TTC549 (cell line): ENCODE data around the gene STEAP2.
"Not testable (repeated sequence)": the region's sequence is repeated elsewhere in the genome, so short reads cannot be mapped to it uniquely, and the experiment has no call there.

Experiments used
- FAIRE-seq: peaks from 2 replicates; lab custom pipeline; 2012; peaks lifted over from hg19 to GRCh38; lab: Jason Lieb, UNC

The STEAP2 gene

DNA sequence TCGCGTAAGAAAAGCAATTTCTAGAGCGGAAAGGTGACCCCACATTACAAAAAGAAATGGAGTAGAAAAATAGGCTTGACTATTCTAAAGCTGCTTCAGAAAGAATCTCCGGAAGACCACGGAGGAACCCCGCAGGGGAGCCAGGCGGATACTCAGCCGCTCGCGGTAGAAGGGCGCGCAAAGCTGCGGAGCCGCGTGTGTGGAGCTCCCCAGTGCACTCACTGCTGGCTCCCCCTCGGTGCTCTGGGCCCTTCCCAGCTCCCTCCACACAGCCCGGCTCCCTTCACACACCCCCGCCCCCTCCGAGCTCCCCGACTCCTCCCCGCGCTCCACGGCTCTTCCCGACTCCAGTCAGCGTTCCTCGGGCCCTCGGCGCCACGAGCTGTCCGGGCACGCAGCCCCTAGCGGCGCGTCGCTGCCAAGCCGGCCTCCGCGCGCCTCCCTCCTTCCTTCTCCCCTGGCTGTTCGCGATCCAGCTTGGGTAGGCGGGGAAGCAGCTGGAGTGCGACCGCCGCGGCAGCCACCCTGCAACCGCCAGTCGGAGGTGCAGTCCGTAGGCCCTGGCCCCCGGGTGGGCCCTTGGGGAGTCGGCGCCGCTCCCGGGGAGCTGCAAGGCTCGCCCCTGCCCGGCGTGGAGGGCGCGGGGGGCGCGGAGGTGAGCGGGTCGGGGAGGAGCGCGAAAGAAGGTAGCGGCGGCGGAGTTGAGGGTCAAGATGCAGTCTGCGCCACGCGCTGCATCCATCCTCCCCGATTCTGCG lies at the start of gene STEAP2:
Gene STEAP2 (plus strand): TSS at position 350 of the 758 bp plus-strand sequence. CDS start 13,343 bp downstream, outside the sequence.
- no peak for FAIRE-seq

DNA sequence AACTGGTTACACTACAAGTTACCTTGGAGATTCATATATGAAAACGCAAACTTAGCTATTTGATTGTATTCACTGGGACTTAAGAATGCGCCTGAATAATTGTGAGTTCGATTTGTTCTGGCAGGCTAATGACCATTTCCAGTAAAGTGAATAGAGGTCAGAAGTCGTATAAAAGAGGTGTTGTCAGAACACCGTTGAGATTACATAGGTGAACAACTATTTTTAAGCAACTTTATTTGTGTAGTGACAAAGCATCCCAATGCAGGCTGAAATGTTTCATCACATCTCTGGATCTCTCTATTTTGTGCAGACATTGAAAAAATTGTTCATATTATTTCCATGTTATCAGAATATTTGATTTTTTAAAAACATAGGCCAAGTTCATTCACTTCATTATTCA lies 48.0 kb upstream of the STEAP2 start:
- no peak for FAIRE-seq

DNA sequence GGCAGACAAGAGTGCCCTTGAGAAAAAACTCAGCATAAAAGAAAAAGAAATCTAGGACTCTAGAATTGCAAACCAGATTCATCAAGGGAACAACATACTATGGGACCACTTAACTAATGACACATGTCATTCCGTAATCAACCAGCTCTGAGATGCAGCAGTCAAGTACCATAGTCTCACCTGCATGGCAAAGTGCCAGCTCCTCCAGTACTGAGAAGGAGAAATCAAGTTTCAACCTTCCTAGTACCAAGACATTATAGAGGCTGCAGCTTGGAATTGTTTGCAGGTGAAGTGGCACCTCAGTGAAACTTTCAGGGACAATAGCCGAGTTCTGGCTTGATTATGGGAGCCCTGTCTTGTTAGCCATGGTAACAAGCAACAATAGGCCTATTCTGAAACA lies 45.8 kb upstream of the STEAP2 start:
- FAIRE-seq: no peak

DNA sequence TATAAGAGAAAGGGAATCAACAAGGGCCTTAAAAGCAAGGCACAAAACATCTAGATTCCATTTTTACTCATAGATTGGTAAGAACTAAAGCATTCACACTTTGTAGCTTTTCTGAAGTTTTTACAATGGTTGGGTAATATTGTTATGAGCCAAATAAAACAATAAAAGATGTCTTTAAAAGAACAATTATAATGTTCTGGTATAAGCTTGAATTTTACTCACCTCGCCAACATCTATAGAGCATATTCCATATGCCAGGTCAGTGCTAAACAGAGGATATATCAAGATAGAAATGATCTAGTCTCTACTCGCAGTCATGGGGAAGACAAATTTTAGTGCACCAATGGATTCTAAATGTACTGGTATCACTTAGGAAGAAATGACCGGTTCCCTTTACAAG lies 45.4 kb upstream of the STEAP2 start:
- FAIRE-seq: no peak

DNA sequence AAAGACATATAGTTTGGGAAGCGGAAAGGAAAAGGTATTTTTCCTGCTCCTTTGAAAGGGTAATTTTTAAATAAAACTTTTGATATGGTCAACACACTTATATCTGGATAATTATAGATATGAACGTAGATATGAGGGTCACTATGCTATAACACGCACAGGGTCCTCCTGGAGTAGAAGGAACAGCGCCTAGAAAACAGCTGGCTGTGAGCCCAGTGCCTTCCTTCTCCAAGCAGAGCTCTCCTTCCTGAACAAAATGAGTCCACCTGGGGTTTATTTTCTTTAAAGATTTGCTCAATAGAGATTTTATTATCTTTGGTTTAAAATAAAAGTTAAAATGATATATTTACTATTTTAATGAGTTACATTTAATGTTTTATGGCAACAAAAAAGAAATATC lies 44.2 kb upstream of the STEAP2 start:
- no peak for FAIRE-seq

DNA sequence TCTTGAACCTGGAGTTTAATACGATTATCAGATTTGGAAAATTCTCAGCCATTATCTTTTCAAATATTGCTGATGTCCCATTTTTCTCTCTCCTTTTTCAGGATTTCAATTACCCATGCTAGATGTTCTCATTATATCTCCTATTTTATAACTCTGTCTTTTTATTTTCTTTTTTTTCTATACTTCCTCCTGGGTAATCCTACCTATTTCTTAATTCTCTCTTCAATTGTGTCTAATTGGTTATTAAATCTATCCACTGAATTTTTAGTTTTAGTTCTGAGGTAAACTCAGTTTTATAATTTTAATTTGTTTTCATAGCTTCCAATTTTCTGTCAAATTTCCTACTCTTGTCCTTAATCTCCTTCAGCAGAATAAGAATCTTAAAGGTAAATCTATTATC lies 41.6 kb upstream of the STEAP2 start:
- FAIRE-seq: no peak

DNA sequence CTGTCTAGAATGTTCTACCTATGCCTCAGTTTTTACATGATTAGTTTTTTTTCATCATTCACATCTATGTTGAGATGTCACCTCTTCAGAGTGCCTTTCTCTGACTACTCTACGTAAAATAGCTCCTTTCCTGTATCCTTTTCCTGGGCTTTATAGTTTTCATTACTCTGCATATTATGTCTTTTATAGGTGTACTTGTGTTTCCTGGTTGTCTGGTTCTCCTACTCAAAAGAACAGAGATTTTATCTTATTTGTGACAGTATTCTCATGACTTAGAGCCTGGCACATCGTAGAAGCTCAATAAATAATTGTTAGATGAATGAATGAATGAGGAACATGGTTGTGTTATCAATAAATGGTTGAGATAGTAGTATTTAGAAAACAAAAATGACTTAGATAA lies 39.4 kb upstream of the STEAP2 start:
- FAIRE-seq: no peak

DNA sequence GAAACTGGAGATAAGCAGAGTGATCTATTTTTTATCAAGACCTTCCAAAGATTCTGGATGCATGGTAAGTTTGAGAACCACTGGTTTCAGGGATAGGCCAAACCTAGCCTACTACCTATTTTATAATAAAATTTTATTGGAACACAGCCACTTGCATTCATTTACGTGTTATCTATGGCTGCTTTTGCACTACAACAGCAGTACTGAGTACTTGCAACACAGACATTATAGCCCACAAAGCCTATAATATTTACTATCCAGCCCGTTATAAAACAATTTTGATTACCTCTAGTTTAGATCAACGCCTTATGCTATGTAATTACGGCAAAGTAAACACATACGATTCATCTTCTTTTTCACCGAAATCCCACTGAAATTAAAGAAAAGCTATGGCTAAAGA lies 38.9 kb upstream of the STEAP2 start:
- no peak for FAIRE-seq

DNA sequence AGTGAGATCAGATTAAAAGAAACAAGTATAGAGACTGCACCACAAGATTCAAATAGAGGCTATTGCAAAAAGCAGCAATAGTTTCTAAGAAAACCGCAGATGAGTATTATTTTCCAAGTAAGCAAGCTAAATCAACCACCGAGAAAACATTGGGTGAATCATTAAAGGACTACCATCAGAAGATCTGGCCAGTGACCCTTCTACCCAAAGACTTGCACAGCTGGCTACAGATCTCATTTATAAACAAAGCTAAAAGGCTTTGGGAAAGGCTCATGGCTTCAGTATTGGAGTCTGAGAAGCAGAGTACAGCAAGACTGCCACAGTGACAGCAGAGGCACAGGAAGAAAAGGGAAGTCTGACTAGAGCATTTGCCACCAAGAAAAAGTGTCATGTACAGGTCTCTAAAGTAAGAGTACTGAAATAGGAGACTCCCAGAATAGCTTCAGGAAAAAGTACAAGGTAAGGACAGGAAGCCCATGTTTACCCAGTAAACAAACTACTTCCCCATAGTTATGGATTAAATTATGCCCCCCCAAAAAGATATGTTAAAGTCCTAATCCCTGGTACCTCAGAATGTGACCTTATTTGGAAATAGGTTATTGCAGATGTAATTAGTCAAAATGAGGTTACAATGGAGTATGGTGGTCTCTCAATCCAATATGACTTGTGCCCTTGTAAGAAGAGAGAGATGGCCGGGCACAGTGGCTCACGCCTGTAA lies 38.3 kb upstream of the STEAP2 start:
- no peak for FAIRE-seq

DNA sequence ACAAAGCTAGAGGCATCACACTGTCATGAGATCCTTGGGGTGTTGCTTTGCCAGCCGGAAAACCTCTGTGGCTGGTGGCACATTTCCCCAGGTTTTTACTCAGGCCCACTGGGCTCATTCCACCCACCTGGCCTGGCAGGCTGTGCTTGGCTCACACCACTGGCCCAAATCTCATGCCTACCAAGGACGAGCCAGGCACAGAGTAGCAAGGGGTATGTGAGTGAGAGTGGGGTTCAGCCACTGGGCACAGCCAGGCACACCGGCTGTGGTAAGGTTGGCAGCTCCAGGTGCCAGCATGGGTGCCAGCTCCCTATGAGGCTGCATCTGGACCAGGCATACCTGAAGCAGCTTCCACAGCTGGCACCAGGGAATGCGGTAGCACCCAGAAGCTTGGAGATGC lies 35.9 kb upstream of the STEAP2 start:
- no peak for FAIRE-seq

DNA sequence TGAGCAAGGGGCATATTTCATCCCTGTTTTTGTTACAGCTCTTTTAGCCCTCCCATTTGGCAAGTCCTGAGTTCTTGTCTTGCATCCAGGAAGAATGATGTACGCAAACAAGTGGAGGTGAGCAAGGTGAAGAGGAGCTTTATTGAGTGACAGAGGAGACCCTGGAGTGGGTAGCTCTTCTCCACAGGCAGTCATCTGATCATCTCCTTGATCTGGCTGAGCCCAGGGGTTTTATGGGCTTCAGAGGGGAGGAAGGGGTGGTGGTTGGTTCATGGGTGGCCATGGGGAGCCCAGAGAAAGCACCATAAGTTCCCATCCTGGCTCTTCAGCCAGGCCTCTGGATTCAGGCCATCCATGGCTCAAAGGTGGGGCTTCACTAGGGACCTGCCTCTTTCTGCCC lies 35.3 kb upstream of the STEAP2 start:
- FAIRE-seq: no peak

DNA sequence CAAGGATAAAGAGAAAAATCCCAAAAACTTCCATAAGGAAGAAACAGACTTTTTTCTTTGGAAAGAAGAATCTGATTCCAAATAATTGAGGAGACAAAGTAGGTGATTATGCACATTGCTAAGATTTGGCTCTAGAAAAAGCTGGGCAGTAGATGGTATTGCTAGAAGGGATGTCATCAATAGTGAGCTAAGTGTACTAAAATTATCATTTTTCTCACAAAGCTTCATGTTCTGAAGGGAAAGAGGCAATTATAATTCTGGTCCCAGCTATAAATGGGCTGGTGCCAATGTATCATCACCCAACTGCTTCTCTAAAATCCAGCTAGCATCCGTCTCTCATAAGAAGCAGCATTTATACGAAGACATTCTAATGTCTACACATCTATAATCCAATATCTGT lies 33.4 kb upstream of the STEAP2 start:
- no peak for FAIRE-seq

DNA sequence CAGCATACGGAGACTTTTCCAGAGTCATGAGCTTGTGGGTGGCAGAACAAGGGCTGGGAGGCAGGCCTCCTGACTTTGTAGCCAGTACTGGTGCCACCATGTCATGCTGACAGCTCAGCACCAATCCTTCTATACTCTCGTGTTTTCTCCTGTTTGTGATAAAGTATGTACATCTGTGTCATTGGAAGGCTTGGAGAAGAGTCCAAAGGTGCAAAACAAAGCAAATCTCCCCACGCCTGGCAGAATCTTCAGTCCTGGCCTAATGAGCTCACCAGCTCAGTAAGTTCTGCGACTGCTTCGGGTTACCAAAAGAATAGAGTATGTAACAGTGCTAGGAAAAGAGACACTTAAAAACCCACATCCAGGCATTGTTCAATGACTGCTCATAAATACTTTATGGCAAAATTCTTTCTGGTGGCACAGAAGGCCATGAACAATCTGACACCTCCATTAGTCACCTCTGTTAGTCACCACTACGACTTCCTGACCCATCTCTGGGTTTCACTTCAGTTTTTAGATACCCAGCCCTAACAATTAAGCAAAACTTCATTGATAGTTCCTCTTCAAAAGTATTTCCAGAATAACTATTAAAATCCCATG lies 32.8 kb upstream of the STEAP2 start:
- no peak for FAIRE-seq

DNA sequence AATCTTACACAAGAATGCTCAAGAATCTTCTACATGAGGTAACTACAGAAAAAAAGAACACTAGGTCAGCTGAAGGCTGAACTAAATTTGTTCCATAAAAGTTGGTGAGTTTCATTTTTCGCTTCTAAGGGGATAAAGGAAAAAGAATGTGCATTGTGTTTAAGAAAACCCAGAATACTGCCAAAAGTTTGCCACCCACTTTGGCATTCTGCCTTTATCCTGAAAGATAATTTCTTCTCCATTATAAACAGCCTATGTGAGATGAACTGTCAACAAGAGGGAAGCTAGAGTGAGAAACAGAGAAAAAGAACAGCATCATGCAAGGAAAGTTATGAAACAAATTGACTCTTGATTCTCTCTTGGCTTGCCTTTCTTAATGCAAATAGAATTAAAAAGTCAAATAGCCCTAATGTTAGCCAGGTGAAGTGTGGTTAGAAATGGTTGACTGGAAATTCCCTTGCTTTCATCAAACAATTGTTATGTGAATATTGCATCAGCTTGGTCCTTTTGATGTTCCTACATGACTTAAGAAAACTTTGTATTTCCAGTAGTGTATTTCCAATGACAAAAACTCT lies 31.4 kb upstream of the STEAP2 start:
- FAIRE-seq: no peak

DNA sequence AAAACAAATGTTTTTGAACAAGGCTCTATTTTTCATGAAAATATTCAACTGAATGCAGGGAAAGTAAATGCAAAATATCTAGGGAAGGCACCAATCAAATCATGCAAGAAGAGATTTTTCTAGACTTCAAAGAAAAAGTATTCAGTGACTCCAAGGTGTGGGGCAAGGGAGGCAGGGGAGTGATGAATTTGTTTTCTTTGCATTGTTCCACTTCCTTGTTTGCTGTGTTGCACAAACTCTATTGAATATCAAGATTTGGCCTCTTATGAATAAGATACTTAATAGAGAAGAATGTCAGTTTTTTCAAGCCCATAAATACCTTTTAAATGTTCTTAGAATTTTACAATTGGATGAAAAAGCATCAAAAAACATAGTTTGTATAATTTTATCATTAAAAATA lies 30.9 kb upstream of the STEAP2 start:
- FAIRE-seq: no peak

DNA sequence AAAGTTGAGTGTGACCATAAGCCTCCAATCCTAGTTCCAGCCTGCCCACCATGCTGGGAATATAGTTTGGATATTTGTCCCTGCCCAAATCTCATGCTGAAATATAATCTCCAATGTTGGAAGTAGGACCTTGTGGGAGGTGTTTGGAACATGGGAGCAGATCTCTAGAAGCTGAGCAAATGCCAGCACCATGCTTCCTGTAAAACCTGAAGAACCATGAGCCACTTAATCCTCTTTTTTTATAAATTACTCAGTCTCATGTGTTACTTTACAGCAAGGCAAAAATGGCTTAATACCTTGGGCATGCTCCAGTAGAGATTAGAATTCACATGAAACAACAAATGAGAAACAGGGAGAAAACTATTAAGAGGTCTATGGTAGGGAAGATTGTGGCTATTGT lies 30.1 kb upstream of the STEAP2 start:
- FAIRE-seq: no peak

DNA sequence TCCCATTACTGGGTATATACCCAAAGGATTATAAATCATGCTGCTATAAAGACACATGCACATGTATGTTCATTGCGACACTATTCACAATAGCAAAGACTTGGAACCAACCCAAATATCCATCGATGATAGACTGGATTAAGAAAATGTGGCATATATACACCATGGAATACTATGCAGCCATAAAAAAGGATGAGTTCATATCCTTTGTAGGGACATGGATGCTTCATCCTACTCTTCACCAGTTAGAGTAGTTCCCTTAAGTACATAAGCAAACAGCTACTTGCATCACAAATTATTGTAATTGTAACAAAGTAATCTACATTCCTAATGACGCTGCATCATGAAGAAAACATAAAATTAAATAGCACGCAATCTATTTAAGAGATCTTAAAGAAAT lies 25.2 kb upstream of the STEAP2 start:
- not testable (repeated sequence) for FAIRE-seq

DNA sequence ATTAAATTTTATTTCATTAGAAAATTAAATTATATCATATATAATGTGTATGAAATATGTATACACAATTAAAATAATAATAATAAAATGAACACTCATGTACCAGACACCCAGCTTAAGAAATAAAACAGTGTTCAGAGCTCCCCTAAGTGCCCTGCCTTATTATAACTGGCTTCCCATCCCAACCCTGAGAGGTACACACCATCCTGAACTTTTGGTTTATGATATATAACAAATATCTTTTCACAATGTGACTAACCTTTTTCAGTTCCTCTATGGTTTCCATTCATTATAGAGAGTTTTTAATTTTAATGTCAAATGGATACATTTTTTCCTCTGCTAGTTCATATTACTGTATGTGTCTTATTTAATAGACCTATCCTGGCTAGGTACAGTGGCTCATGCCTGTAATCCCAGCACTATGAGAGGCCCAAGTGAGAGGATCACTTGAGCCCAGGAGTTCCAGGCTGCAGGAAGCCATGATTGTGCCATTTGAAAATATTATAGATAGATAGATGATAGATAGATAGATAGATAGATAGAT lies 24.0 kb upstream of the STEAP2 start:
- FAIRE-seq: no peak

DNA sequence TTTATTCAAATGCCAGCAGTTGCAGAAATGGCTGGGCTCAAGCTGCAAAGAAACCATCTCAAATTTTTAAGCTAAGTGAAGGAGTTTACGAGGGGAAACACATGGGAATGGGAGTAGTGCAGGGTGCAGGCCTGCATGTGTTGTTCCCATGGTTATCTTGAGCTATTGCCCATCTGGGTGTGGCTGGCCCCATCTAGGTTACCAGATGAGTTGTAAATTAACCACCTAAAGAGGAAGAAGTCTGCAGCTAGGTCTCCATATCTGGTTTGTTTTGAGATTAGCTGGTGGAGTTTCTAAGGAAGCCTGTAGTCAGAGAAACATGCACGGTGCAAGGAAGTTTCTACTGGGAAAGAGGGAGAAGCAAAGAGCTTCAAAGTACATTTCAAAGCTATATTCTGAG lies 23.3 kb upstream of the STEAP2 start:
- FAIRE-seq: no peak

DNA sequence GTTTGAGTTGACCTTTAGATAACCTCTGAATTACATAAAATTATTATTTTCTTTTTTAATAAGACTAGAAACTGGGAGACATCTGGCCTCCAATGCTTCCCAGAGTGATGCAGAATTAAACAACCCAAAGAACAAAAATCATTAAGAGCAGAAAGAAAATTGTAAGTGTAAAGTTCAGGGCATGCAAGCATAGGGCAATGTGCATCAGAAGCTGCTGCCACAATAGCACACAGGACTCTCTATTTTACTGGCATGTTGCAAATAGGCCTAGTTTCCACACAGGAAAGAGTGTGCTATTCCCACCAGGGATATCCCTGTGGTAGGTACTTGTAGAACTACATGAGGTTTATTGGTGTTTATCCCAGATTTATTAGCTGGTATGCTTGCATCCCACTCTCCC lies 20.5 kb upstream of the STEAP2 start:
- no peak for FAIRE-seq

DNA sequence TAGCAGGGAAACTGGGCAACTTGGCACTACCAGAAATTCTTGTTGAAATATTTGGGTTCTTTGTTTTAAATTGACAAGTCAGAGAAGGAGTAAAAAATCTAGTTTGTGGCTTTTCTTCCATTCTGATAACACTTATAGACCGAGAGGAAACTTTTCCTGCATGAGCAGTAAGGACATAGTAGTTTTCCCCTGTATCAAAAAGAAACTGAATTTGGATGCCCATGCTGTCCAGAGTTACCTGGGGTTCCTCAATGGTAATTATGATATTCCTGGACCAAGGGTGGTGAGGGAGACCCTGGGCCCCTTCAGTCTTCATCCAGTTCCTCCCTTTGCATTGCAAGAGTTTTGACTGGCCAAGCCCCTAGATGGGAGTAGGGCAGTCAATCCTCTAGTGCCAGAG lies 19.9 kb upstream of the STEAP2 start:
- FAIRE-seq: no peak

DNA sequence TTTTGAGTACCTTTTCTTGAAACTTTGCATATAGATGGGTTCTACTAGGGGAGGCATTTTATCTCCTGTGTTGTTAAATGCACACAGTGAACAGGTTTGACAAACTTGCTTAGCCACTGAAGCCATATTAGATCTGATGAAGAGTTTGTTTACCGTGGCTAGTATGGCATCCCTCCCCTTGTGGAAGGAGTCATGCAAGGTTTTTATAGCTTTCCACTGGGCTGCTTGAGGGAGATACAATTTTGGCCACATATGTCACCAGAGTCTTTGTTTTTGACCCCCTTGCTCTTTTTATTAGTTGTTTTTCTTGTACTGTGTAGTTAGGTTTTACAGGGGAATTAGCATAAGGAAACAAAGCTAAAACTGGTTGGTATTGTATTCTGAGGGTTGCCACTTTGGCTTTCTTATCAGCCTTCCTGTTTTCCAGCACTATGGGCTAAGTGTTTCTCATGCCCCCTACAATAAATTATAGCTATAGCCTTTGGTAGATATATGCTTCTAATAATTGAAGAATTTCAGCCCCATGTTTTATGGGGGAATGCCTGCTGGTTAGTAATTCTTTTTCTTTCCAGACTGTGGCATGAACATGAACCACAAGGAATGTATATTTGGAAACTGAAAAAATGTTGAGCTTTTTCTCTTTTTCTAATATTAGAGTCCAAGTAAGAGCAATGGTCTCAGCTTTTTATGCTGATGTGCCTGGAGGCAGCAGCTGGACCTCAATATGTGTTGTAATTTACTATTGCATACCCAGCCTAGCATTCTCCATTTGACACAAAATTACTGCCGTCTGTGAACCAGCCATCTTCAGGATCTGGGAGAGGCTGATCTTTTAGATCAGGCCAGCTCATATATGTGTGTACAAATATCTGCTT lies 18.4 kb upstream of the STEAP2 start:
- no peak for FAIRE-seq
